GM12873 (cell line): ENCODE data around the gene PATE1.

Experiments used
- TF ChIP-seq, protein P1 (sequence below): IDR thresholded peaks from 2 replicates; pipeline ENCODE4 v1.5.1; 2012; ENCODE audit warnings: low read depth, mild to moderate bottlenecking, moderate library complexity, low read length, control low read depth; ENCODE audit not compliant: insufficient read depth; ENCODE audit errors: missing control alignments

PATE1 gene

DNA sequence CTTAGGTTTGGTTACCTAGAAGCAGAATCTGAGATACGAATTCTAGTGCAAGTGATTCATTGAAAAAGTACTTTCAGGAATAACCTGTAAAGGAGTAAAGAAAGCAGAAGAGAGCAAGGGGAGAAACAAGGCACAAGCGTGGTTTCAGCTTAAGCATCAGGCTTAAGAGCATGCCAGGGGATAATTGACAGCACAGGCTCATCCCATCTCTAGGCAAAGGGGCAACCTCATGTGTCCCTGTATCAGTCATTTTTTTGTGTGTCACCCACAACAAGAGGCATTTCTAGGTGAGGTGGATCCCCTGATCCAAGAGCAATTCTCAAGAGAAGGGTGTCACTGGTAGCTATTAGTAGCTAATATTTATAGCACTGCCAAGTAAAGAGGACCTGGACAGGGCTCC is 24.5 kb downstream of the PATE1 start:
- TF ChIP-seq, protein P1, sequence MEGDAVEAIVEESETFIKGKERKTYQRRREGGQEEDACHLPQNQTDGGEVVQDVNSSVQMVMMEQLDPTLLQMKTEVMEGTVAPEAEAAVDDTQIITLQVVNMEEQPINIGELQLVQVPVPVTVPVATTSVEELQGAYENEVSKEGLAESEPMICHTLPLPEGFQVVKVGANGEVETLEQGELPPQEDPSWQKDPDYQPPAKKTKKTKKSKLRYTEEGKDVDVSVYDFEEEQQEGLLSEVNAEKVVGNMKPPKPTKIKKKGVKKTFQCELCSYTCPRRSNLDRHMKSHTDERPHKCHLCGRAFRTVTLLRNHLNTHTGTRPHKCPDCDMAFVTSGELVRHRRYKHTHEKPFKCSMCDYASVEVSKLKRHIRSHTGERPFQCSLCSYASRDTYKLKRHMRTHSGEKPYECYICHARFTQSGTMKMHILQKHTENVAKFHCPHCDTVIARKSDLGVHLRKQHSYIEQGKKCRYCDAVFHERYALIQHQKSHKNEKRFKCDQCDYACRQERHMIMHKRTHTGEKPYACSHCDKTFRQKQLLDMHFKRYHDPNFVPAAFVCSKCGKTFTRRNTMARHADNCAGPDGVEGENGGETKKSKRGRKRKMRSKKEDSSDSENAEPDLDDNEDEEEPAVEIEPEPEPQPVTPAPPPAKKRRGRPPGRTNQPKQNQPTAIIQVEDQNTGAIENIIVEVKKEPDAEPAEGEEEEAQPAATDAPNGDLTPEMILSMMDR = no peak

DNA sequence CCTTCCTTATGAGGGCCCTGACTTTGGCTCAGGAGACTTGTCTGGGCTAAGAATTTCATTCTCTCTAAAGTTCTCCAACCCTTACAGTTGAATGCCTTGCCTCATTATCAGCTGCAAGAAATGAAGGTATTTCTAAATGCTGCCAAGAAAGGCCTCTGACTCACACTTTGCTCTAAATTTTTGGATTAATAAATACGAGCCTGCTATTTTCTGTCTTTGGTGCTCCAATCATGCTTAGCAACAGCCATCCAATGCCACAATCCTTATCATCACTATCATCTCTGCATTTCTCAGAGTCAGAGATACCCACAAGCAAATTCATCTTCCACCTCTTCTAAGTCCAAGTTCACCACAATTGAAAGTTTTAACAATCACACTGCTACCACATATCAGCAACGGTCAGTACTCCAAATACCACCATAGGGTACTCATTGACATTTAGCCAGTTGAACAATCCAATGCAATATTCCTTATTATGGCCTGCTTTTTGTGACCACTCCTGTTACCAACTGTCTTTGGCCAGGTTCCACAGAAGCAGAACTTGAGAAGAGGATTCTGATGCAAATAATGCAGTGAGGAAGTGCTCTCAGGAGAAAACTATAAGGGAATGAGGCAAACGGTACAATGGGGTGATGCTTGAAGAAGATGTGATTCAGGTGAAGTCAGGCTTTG is 26.9 kb downstream of the PATE1 start:
- TF ChIP-seq, protein P1 = no peak

DNA sequence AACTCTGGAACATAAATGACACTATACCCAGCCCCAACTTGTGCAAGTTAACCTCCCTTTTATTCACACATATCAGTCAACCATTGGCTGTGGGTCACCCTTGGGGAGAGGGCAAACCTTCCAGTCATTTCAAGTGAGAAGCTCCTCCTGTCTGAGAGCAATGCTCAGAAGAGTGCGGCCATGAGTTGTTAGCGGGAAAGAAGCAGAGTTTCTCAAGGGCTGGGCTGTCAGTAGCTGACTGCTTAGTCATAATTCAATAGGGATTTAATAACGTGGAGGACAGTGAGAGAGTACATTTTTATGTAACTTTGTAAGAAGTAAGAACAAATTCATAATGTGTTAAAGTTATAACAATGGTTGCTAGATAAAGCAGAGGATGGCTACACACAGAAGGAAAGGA is 27.4 kb downstream of the PATE1 start:
- TF ChIP-seq, protein P1 = no peak

DNA sequence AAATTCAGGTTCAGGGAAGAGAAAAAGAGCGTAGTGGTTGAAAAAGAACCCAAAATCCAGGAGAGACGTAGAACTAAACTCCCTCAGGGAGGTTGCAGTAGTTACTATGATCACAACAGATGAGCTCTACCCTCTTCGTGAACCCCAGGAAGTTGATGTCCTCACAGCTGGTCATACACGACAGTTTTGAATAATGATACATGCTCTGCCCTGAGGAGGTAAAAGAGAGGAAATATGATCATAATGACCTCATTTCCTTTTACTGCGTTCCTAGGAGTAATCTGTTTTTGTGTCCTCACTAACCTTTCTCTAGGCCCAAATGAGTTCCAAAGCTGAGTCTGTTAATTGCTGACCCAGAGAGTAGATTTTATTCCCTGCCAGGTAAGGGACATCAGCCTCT is 31.2 kb downstream of the PATE1 start:
- TF ChIP-seq, protein P1 = no peak

DNA sequence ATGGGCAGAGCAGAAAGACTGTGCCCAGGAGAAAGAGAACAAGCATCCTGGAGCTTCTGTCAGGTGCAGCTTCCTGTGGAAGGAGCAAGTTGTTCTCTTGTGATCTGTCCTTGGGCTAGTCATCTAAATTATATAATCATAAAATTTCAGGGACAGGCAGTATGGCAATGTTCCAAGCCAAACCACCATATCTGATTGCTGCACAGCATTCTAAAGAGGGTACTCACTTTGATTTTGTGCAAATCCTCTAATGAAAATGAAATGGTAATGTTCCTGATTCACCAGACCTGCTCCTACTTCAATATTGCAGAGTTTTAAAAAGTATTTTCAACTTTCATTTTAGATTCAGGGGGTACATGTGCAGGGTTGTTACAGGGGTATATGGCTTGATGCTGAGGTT is 32.6 kb downstream of the PATE1 start, which contains the start of gene PATE2:
Gene PATE2, minus strand, starts transcription at position 101 of the 400 bp plus-strand sequence. Its CDS starts 55 bp downstream, at position 46.
- TF ChIP-seq, protein P1 = no peak

DNA sequence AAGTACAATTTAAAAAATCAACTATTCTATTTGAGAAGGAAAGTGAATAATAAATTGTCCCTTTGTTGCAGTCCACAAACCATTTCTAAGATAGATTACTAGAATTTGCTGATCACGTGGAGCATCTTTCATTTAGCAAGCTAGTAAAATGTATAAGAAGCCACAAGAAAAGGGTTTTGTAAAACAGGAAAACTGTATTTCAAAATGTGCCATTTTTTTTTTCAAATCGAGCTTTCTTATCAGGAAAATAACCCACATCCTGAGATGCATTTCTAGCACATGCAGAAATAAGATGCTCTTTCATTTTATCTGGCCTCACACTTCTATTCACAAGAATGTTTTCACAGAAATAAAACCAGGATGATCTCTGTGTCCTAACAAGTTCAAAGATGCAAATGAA is 38.6 kb downstream of the PATE1 start:
- TF ChIP-seq, protein P1 = no peak

DNA sequence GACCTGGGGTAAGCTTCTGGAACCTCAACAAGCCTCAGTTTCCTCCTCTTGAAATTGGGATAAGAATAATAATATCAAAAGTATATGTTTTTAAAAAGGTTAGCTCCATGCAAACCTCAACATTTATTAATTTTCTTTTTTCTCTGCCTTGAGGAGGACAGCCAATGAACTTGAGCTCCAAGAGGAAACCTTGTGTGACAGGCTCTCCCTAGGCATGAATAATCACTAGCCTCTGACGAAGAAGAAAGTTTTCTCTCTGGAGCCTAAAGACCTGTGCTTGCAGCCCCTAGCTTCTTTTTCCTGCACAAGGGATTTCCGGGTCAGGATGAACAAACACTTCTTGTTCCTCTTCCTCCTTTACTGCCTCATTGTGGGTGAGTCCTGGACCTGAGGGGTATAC is 41.7 kb downstream of the PATE1 start, which contains the start of gene PATE3:
Gene PATE3, plus strand, starts transcription at position 301 of the 400 bp plus-strand sequence. Its CDS starts 25 bp downstream, at position 326.
- TF ChIP-seq, protein P1 = no peak
